WTC11 (cell line): ENCODE data around the gene ILK. TPM values are rescaled to one million over a fixed set of nuclear protein-coding genes. Genes with fewer than 3 reads are reported as not detected.

Source experiments
- ATAC-seq: fragments of 200-7000 bp; cut with Tn5 transposase; 2 replicates; pipeline ENCODE4 v1.10.0; 2021; ENCODE audit warnings: mild to moderate bottlenecking, moderate library complexity
- CTCF ChIA-PET: fragments of 300-600 bp; sonication (Branson Sonifier 250); formaldehyde crosslinking; loops from one replicate; lab custom pipeline; 2021; ENCODE audit warnings: antibody characterized with exemption; lab: Charles Lee
- POLR2A ChIA-PET: fragments of 350-600 bp; sonication (Branson Sonifier 250); formaldehyde crosslinking; loops from one replicate; lab custom pipeline; 2021; ENCODE audit warnings: antibody characterized with exemption; lab: Charles Lee
- DNase-seq: peaks from one replicate; pipeline ENCODE4 v3.0.0; 2021; ENCODE audit warnings: low spot score
- H3K27ac Mint-ChIP-seq: 2 replicates; pipeline ENCODE4 v1.8.0; 2021; ENCODE audit warnings: mixed read lengths
- H3K27me3 Mint-ChIP-seq: 2 replicates; pipeline ENCODE4 v1.8.0; 2021; ENCODE audit warnings: low read depth, mild to moderate bottlenecking, moderate library complexity, mixed read lengths
- H3K36me3 Mint-ChIP-seq: 2 replicates; pipeline ENCODE4 v1.8.0; 2021; ENCODE audit warnings: mixed read lengths
- H3K4me1 Mint-ChIP-seq: 2 replicates; pipeline ENCODE4 v1.8.0; 2022; ENCODE audit warnings: mixed read lengths
- H3K4me3 Mint-ChIP-seq: 2 replicates; pipeline ENCODE4 v1.8.0; 2021; ENCODE audit warnings: mild to moderate bottlenecking, moderate library complexity, mixed read lengths
- H3K9me3 Mint-ChIP-seq: 2 replicates; pipeline ENCODE4 v1.8.0; 2021; ENCODE audit warnings: mixed read lengths
- ETV6 ChIP-seq: sonication (generic); formaldehyde crosslinking; IDR thresholded peaks from 2 replicates; pipeline ENCODE4 v1.8.1; 2022; ENCODE audit warnings: mild to moderate bottlenecking, missing genetic modification reagents
- NR3C1 ChIP-seq: sonication (generic); formaldehyde crosslinking; conservative IDR thresholded peaks from 2 replicates; pipeline ENCODE4 v1.8.1; 2023; ENCODE audit warnings: low read depth, mild to moderate bottlenecking, missing genetic modification reagents
- RELA ChIP-seq: sonication (generic); formaldehyde crosslinking; IDR thresholded peaks from 2 replicates; pipeline ENCODE4 v1.8.1; 2022; ENCODE audit warnings: missing genetic modification reagents, mild to moderate bottlenecking, borderline replicate concordance
- TEAD1 ChIP-seq: sonication (generic); formaldehyde crosslinking; IDR thresholded peaks from 2 replicates; pipeline ENCODE4 v1.8.0; 2022; ENCODE audit warnings: mild to moderate bottlenecking, missing genetic modification reagents
- ZNF138 ChIP-seq: sonication (generic); formaldehyde crosslinking; conservative IDR thresholded peaks from 2 replicates; pipeline ENCODE4 v1.8.1; 2022; ENCODE audit warnings: mild to moderate bottlenecking, moderate library complexity, missing genetic modification reagents
- ZNF416 ChIP-seq: fragments of 250-450 bp; sonication (Bioruptor Pico); IDR thresholded peaks from 2 replicates; pipeline ENCODE4 v1.9.0; 2021; ENCODE audit warnings: mild to moderate bottlenecking, inconsistent platforms
- total RNA-seq: library from RNA; stranded (reverse); gene quantifications from 3 replicates; pipeline ENCODE4 v1.2.3, GENCODE V29; 2021
- TF ChIP-seq, protein P1 (sequence below): fragments of 250-450 bp; sonication (Bioruptor Pico); IDR thresholded peaks from 2 replicates; pipeline ENCODE4 v1.9.0; 2021; ENCODE audit warnings: mild to moderate bottlenecking
- TF ChIP-seq, protein P2 (sequence below): sonication (generic); formaldehyde crosslinking; IDR thresholded peaks from 2 replicates; pipeline ENCODE4 v1.8.0; 2022; ENCODE audit warnings: missing genetic modification reagents
- TF ChIP-seq, protein P3 (sequence below): fragments of 250-450 bp; sonication (Bioruptor Pico); IDR thresholded peaks from 2 replicates; pipeline ENCODE4 v1.9.0; 2021; ENCODE audit warnings: mild to moderate bottlenecking
- TF ChIP-seq, protein P4 (sequence below): sonication (generic); formaldehyde crosslinking; IDR thresholded peaks from 2 replicates; pipeline ENCODE4 v1.8.0; 2023; ENCODE audit warnings: mild to moderate bottlenecking, missing genetic modification reagents
- TF ChIP-seq, protein P5 (sequence below): sonication (generic); formaldehyde crosslinking; IDR thresholded peaks from 2 replicates; pipeline ENCODE4 v1.8.1; 2022; ENCODE audit warnings: mild to moderate bottlenecking, moderate library complexity, missing genetic modification reagents
- TF ChIP-seq, protein P6 (sequence below): fragments of 250-450 bp; sonication (Bioruptor Pico); IDR thresholded peaks from 2 replicates; pipeline ENCODE4 v2.1.2; 2022; ENCODE audit warnings: mild to moderate bottlenecking, moderate library complexity
- TF ChIP-seq, protein P7 (sequence below): fragments of 250-450 bp; sonication (Bioruptor Pico); IDR thresholded peaks from 2 replicates; pipeline ENCODE4 v1.8.0; 2021; ENCODE audit warnings: mild to moderate bottlenecking

The ILK gene
- total RNA-seq, 1 experiment from 2014 or later, result 97.7 TPM

DNA sequence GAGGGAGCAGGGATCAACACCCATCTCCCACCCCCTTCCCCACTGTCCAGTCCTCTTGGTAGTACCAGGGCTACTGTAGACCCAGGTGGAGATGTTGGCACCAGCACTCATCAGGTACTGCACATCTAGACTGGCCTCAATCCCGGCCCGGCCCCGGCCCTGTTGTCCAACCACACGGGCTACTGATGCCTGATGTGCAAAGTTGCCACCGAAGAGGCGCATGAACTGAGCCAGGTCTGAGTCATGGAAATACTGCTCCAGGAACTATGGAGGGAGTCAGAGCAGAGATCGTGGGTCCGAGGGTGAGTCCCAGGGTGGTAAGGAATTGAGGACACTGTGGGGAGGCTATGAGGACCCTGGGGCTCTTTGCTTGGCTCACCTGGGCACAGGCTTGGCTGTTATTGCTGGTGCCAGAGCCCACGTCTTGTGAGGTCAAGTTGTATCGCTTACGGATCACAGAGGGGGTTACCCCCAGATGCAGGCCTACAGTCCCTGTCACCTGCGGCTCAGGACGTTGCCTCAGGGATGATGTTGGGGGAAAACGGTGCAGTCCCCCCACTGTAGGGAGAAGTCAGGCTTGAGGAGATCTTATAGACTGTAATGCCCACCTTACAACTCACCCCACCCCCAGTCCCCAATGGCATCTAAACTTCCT is 13.1 kb downstream of the ILK start:
- H3K4me3 Mint-ChIP-seq, result no peak overlapping the region
- no peaks in the 10 kb centered on the region for H3K36me3 Mint-ChIP-seq
- POLR2A ChIA-PET, result no interaction called here
- TF ChIP-seq, protein P1, sequence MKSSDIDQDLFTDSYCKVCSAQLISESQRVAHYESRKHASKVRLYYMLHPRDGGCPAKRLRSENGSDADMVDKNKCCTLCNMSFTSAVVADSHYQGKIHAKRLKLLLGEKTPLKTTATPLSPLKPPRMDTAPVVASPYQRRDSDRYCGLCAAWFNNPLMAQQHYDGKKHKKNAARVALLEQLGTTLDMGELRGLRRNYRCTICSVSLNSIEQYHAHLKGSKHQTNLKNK (CRISPR knock-in tag), result no peak
- no peak for TF ChIP-seq ETV6
- TF ChIP-seq, protein P2, sequence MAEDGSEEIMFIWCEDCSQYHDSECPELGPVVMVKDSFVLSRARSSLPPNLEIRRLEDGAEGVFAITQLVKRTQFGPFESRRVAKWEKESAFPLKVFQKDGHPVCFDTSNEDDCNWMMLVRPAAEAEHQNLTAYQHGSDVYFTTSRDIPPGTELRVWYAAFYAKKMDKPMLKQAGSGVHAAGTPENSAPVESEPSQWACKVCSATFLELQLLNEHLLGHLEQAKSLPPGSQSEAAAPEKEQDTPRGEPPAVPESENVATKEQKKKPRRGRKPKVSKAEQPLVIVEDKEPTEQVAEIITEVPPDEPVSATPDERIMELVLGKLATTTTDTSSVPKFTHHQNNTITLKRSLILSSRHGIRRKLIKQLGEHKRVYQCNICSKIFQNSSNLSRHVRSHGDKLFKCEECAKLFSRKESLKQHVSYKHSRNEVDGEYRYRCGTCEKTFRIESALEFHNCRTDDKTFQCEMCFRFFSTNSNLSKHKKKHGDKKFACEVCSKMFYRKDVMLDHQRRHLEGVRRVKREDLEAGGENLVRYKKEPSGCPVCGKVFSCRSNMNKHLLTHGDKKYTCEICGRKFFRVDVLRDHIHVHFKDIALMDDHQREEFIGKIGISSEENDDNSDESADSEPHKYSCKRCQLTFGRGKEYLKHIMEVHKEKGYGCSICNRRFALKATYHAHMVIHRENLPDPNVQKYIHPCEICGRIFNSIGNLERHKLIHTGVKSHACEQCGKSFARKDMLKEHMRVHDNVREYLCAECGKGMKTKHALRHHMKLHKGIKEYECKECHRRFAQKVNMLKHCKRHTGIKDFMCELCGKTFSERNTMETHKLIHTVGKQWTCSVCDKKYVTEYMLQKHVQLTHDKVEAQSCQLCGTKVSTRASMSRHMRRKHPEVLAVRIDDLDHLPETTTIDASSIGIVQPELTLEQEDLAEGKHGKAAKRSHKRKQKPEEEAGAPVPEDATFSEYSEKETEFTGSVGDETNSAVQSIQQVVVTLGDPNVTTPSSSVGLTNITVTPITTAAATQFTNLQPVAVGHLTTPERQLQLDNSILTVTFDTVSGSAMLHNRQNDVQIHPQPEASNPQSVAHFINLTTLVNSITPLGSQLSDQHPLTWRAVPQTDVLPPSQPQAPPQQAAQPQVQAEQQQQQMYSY (CRISPR knock-in tag), result no peak
- CTCF ChIA-PET, result interaction anchor here (0.7 to 1.2 kb wide), 2 partner anchors 138 to 173 kb away, joined by 3 read pairs; no protein-coding TSS in a partner anchor
- DNase-seq, result no peak
- no peak overlapping the region for H3K27ac Mint-ChIP-seq
- no peaks in the 10 kb centered on the region for H3K9me3 Mint-ChIP-seq
- no peak for ATAC-seq
- no peaks in the 10 kb centered on the region for H3K4me1 Mint-ChIP-seq
- no peaks in the 10 kb centered on the region for H3K27me3 Mint-ChIP-seq

DNA sequence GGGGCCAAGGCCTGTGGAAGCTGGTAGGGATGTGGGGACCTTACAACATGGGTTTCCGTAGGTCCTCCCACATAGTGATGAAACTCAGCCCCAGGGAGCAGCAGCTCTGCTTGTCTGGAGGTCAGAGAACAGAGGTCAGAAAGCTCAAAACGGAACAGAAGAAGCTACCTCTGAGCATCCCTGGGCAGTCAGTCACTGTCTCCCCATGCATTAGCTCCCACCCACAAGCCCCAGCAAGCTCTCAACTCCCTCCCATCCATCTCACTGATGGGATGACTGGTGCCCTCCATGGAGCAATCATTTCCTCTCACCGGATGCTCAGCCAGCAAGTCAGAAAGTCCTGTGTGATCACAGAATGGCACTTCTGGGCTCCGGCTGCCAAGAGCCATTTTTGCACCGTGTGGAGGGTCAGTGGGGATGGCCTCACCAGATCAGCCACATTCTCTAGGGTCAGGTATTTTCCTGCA is 13.8 kb downstream of the ILK start:
- Mint-ChIP-seq H3K4me3 (no peak overlapping the region), H3K36me3 (no peaks in the 10 kb centered on the region), H3K27ac (no peak overlapping the region), H3K4me1 (no peaks in the 10 kb centered on the region), H3K9me3 (no peaks in the 10 kb centered on the region), H3K27me3 (no peaks in the 10 kb centered on the region)
- CTCF ChIA-PET, result interaction anchor here (1.3 kb wide), 1 partner anchor 66 kb away, joined by 4 read pairs; the partner anchor contains the start of gene MRPL17
- DNase-seq, result no peak
- POLR2A ChIA-PET, result no interaction called here
- no peak for ATAC-seq
- TF ChIP-seq, protein P3, sequence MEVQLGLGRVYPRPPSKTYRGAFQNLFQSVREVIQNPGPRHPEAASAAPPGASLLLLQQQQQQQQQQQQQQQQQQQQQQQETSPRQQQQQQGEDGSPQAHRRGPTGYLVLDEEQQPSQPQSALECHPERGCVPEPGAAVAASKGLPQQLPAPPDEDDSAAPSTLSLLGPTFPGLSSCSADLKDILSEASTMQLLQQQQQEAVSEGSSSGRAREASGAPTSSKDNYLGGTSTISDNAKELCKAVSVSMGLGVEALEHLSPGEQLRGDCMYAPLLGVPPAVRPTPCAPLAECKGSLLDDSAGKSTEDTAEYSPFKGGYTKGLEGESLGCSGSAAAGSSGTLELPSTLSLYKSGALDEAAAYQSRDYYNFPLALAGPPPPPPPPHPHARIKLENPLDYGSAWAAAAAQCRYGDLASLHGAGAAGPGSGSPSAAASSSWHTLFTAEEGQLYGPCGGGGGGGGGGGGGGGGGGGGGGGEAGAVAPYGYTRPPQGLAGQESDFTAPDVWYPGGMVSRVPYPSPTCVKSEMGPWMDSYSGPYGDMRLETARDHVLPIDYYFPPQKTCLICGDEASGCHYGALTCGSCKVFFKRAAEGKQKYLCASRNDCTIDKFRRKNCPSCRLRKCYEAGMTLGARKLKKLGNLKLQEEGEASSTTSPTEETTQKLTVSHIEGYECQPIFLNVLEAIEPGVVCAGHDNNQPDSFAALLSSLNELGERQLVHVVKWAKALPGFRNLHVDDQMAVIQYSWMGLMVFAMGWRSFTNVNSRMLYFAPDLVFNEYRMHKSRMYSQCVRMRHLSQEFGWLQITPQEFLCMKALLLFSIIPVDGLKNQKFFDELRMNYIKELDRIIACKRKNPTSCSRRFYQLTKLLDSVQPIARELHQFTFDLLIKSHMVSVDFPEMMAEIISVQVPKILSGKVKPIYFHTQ (CRISPR knock-in tag), result no peak
- TF ChIP-seq, protein P4, sequence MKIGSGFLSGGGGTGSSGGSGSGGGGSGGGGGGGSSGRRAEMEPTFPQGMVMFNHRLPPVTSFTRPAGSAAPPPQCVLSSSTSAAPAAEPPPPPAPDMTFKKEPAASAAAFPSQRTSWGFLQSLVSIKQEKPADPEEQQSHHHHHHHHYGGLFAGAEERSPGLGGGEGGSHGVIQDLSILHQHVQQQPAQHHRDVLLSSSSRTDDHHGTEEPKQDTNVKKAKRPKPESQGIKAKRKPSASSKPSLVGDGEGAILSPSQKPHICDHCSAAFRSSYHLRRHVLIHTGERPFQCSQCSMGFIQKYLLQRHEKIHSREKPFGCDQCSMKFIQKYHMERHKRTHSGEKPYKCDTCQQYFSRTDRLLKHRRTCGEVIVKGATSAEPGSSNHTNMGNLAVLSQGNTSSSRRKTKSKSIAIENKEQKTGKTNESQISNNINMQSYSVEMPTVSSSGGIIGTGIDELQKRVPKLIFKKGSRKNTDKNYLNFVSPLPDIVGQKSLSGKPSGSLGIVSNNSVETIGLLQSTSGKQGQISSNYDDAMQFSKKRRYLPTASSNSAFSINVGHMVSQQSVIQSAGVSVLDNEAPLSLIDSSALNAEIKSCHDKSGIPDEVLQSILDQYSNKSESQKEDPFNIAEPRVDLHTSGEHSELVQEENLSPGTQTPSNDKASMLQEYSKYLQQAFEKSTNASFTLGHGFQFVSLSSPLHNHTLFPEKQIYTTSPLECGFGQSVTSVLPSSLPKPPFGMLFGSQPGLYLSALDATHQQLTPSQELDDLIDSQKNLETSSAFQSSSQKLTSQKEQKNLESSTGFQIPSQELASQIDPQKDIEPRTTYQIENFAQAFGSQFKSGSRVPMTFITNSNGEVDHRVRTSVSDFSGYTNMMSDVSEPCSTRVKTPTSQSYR (CRISPR knock-in tag), result no peak
- TF ChIP-seq, protein P2 (CRISPR knock-in tag), result no peak
- TF ChIP-seq TEAD1 (CRISPR knock-in tag) (no peak), ZNF416 (CRISPR knock-in tag) (no peak), NR3C1 (CRISPR knock-in tag) (no peak), RELA (CRISPR knock-in tag) (no peak), ZNF138 (CRISPR knock-in tag) (no peak)
- TF ChIP-seq, protein P5, sequence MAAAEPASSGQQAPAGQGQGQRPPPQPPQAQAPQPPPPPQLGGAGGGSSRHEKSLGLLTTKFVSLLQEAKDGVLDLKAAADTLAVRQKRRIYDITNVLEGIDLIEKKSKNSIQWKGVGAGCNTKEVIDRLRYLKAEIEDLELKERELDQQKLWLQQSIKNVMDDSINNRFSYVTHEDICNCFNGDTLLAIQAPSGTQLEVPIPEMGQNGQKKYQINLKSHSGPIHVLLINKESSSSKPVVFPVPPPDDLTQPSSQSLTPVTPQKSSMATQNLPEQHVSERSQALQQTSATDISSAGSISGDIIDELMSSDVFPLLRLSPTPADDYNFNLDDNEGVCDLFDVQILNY (CRISPR knock-in tag), result no peak
- TF ChIP-seq, protein P6, sequence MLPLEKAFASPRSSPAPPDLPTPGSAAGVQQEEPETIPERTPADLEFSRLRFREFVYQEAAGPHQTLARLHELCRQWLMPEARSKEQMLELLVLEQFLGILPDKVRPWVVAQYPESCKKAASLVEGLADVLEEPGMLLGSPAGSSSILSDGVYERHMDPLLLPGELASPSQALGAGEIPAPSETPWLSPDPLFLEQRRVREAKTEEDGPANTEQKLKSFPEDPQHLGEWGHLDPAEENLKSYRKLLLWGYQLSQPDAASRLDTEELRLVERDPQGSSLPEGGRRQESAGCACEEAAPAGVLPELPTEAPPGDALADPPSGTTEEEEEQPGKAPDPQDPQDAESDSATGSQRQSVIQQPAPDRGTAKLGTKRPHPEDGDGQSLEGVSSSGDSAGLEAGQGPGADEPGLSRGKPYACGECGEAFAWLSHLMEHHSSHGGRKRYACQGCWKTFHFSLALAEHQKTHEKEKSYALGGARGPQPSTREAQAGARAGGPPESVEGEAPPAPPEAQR (CRISPR knock-in tag), result no peak
- TF ChIP-seq, protein P7, sequence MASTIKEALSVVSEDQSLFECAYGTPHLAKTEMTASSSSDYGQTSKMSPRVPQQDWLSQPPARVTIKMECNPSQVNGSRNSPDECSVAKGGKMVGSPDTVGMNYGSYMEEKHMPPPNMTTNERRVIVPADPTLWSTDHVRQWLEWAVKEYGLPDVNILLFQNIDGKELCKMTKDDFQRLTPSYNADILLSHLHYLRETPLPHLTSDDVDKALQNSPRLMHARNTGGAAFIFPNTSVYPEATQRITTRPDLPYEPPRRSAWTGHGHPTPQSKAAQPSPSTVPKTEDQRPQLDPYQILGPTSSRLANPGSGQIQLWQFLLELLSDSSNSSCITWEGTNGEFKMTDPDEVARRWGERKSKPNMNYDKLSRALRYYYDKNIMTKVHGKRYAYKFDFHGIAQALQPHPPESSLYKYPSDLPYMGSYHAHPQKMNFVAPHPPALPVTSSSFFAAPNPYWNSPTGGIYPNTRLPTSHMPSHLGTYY (CRISPR knock-in tag), result no peak
